ENCODE data around the gene KCNIP4. TPM values are rescaled to one million over a fixed set of nuclear protein-coding genes. Genes with fewer than 3 reads are reported as not detected.
"Not testable (repeated sequence)": the region's sequence is repeated elsewhere in the genome, so short reads cannot be mapped to it uniquely, and the experiment has no call there.

Gene KCNIP4
- total and polyA plus RNA-seq, 2 donors from 2014 or later = 9.8 to 43.9 TPM

DNA sequence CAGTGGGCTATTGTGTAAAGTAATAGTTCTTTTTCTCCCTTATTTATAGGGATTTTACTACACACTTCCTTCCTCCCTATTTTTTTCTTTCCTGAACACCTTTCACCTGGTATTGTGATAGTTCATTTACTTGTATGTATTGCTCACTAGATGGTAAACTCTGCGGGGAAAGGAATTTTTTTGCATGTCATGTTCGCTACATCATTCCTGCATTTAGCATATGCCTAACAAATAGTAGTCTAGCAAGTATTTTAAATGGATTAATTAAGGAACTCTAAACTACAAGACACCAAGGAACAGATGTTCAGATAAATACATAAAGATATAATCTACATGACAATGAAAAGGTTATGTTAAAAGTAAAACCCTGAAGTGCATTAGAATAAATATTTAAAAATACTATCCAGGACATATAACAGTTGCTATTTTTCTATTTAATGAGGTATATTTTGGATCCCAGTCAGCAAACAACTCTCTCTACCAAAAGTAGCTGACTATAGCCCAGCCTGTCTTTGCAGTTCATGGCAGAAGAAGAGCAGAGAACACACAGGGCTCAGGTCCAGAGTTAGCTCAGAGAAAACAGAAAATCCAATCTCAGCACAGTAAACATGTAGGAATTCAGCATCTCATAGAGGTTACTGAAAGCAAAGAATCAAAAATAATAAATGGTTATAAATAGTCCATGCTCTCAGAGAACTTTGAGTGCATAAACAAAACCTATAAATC is 1160.5 kb downstream of the KCNIP4 start:
- Histone ChIP-seq H3K4me1 (ENCODE audit: control insufficient read depth in 2 of 3, insufficient read depth in 2 of 3, low read depth in 1 of 3, low read length in 3 of 3) (no peaks in the 10 kb centered on the region), H3K27me3 (ENCODE audit: control insufficient read depth, insufficient read depth, low read length) (no peaks in the 10 kb centered on the region), H3K9me3 (ENCODE audit: control insufficient read depth in 2 of 3, insufficient read depth in 1 of 3, low read length in 3 of 3) (no peaks in the 10 kb centered on the region), H3K9ac (ENCODE audit: low read length in 3 of 3) (no peak overlapping the region), H3K27ac (ENCODE audit: low read depth in 2 of 2, low read length in 2 of 2) (no peak overlapping the region), H3K4me3 (ENCODE audit: low read length in 3 of 3) (no peak overlapping the region), H3K36me3 (ENCODE audit: control insufficient read depth in 2 of 3, insufficient read depth in 3 of 3, low read length in 3 of 3) (no peaks in the 10 kb centered on the region)
- intact Hi-C loops (cut with DNase I) = no loop called here
- DNase-seq (peak in 1 of 5 donors; percentile 36), FAIRE-seq (no peak)
- TF ChIP-seq CTCF (IDR thresholded peaks at IDR 0.05; ENCODE audit: borderline replicate concordance, extremely low read depth, insufficient read depth) = no peak

- H3K9ac ChIP-seq (ENCODE audit: low read length in 3 of 3); H3K36me3 ChIP-seq (ENCODE audit: control insufficient read depth in 2 of 3, insufficient read depth in 3 of 3, low read length in 3 of 3); H3K4me3 ChIP-seq (ENCODE audit: low read length in 3 of 3); H3K9me3 ChIP-seq (ENCODE audit: control insufficient read depth in 2 of 3, insufficient read depth in 1 of 3, low read length in 3 of 3); H3K4me1 ChIP-seq (ENCODE audit: control insufficient read depth in 2 of 3, insufficient read depth in 2 of 3, low read depth in 1 of 3, low read length in 3 of 3); FAIRE-seq; H3K27me3 ChIP-seq (ENCODE audit: control insufficient read depth, insufficient read depth, low read length); intact Hi-C loops (cut with DNase I); DNase-seq; H3K27ac ChIP-seq (ENCODE audit: low read depth in 2 of 2, low read length in 2 of 2): not testable (repeated sequence)
These were observed 1165.4 kb downstream of the KCNIP4 start for GRCh38 chr4:20783134-20783533.

DNA sequence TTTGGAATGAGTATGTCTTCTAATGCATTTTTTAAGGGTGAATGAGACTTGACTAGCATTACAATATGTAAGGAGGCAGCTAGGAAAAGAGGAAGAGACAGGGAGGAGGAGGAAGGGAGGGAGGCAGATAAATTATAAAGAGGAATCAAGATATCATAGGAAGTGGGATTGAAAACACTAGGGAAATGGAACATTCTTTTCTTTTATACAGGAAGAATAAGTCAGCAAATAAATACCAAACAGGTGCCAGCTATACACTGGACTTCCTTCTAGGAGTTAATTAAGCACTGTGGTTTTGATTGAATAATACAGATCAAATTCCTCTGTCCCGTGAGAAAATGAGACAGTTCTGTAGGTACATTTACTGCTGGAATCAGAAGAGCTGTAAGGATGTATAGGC is 1169.7 kb downstream of the KCNIP4 start:
- TF ChIP-seq CTCF (IDR thresholded peaks at IDR 0.05; ENCODE audit: borderline replicate concordance, extremely low read depth, insufficient read depth) = no peak
- Histone ChIP-seq H3K9ac (ENCODE audit: low read length in 3 of 3) (no peak overlapping the region), H3K36me3 (ENCODE audit: control insufficient read depth in 2 of 3, insufficient read depth in 3 of 3, low read length in 3 of 3) (no peaks in the 10 kb centered on the region), H3K9me3 (ENCODE audit: control insufficient read depth in 2 of 3, insufficient read depth in 1 of 3, low read length in 3 of 3) (peaks cover 0 to 4% (median 2%) of the 10 kb centered on the region in 3 donors), H3K4me3 (ENCODE audit: low read length in 3 of 3) (no peak overlapping the region), H3K27me3 (ENCODE audit: control insufficient read depth, insufficient read depth, low read length) (no peaks in the 10 kb centered on the region), H3K27ac (ENCODE audit: low read depth in 2 of 2, low read length in 2 of 2) (no peak overlapping the region), H3K4me1 (ENCODE audit: control insufficient read depth in 2 of 3, insufficient read depth in 2 of 3, low read depth in 1 of 3, low read length in 3 of 3) (no peaks in the 10 kb centered on the region)
- DNase-seq = no peak
- intact Hi-C loops (cut with DNase I) = no loop called here
- no peak for FAIRE-seq

GRCh38 chr4:20773144-20773997 is 1175.2 kb downstream of the KCNIP4 start:
- Histone ChIP-seq H3K9ac (ENCODE audit: low read length in 3 of 3) (no peak overlapping the region), H3K27ac (ENCODE audit: low read depth in 2 of 2, low read length in 2 of 2) (no peak overlapping the region), H3K36me3 (ENCODE audit: control insufficient read depth in 2 of 3, insufficient read depth in 3 of 3, low read length in 3 of 3) (no peaks in the 10 kb centered on the region), H3K27me3 (ENCODE audit: control insufficient read depth, insufficient read depth, low read length) (no peaks in the 10 kb centered on the region), H3K9me3 (ENCODE audit: control insufficient read depth in 2 of 3, insufficient read depth in 1 of 3, low read length in 3 of 3) (no peaks in the 10 kb centered on the region), H3K4me3 (ENCODE audit: low read length in 3 of 3) (no peak overlapping the region), H3K4me1 (ENCODE audit: control insufficient read depth in 2 of 3, insufficient read depth in 2 of 3, low read depth in 1 of 3, low read length in 3 of 3) (no peaks in the 10 kb centered on the region)
- DNase-seq = peak in 4 of 5 donors; percentile 45 to 87 (median 70)
- FAIRE-seq = no peak
- peak; percentile 61 for TF ChIP-seq CTCF (IDR thresholded peaks at IDR 0.05; ENCODE audit: borderline replicate concordance, extremely low read depth, insufficient read depth)
- intact Hi-C loops (cut with DNase I) = no loop called here

All from kidney (tissue), 14 donors.